ENCODE measurements around the gene PLEKHG4B.

- TF ChIP-seq CTCF (optimal IDR thresholded peaks at IDR 0.05 in 1 of 3, IDR thresholded peaks at IDR 0.05 in 1 of 3, conservative IDR thresholded peaks at IDR 0.05 in 1 of 3; ENCODE audit: extremely low read depth in 1 of 3, insufficient read depth in 2 of 3, low read length in 3 of 3), result no peak
- no peak for TF ChIP-seq EZH2 (IDR thresholded peaks at IDR 0.05; ENCODE audit: low read length)
These were observed 18.0 kb upstream of the PLEKHG4B start for GRCh38 chr5:73768-74502.

All from keratinocyte (primary cell).